AG04450 (cell line): ENCODE measurements around the gene SLIT1. TPM values are rescaled to one million over a fixed set of nuclear protein-coding genes. Genes with fewer than 3 reads are reported as not detected.

Experiments used
- CTCF ChIA-PET: fragments of 300-600, 350-600 bp; formaldehyde crosslinking; extraction: SDS; loops from one replicate; lab custom pipeline; 2022; ENCODE audit warnings: antibody characterized with exemption, inconsistent platforms; lab: Charles Lee
- POLR2A ChIA-PET: fragments of 350-600 bp; formaldehyde crosslinking; extraction: SDS; loops from one replicate; lab custom pipeline; 2021; ENCODE audit warnings: antibody characterized with exemption, inconsistent platforms; lab: Yijun Ruan, JAX
- DNase-seq: peaks from one replicate; pipeline ENCODE4 v3.0.0-alpha.2; 2011; ENCODE audit warnings: low read depth, low spot score
- H3K27ac ChIP-seq: one replicate; pipeline ENCODE4 v1.5.1; 2012; ENCODE audit warnings: low read depth, low read length, control low read depth
- H3K27me3 ChIP-seq: one replicate; pipeline ENCODE4 v1.6.0; 2012; ENCODE audit warnings: low read length; ENCODE audit not compliant: control insufficient read depth, insufficient read depth
- H3K4me3 ChIP-seq: 2 replicates; pipeline ENCODE4 v1.5.1; 2011; ENCODE audit warnings: mild to moderate bottlenecking, low read depth, low read length, control low read depth
- H3K9me3 ChIP-seq: 2 replicates; pipeline ENCODE4 v1.5.1; 2012; ENCODE audit warnings: low read length; ENCODE audit not compliant: control insufficient read depth, insufficient read depth
- polyA plus RNA-seq: library from polyadenylated mRNA; depleted of rRNA; stranded (reverse); fragments of >200 nt; gene quantifications from 2 replicates; pipeline ENCODE4 v1.2.3, GENCODE V29; 2011
- TF ChIP-seq, protein P1 (sequence below): IDR thresholded peaks from 2 replicates; pipeline ENCODE4 v1.5.1; 2011; ENCODE audit warnings: low read depth, low read length, control low read depth, inconsistent platforms

Gene SLIT1
- polyA plus RNA-seq, 1 experiment: 0.01 TPM

GRCh38 chr10:97024168-97025073, 161.3 kb downstream of the SLIT1 start:
- TF ChIP-seq, protein P1, sequence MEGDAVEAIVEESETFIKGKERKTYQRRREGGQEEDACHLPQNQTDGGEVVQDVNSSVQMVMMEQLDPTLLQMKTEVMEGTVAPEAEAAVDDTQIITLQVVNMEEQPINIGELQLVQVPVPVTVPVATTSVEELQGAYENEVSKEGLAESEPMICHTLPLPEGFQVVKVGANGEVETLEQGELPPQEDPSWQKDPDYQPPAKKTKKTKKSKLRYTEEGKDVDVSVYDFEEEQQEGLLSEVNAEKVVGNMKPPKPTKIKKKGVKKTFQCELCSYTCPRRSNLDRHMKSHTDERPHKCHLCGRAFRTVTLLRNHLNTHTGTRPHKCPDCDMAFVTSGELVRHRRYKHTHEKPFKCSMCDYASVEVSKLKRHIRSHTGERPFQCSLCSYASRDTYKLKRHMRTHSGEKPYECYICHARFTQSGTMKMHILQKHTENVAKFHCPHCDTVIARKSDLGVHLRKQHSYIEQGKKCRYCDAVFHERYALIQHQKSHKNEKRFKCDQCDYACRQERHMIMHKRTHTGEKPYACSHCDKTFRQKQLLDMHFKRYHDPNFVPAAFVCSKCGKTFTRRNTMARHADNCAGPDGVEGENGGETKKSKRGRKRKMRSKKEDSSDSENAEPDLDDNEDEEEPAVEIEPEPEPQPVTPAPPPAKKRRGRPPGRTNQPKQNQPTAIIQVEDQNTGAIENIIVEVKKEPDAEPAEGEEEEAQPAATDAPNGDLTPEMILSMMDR: no peak
- H3K27ac ChIP-seq: peak overlapping the region; percentile 96
- CTCF ChIA-PET: interaction anchor here (0.6 to 3.7 kb wide), 18 partner anchors 8 to 1690 kb away, joined by 3 to 55 read pairs (median 4); no protein-coding TSS in a partner anchor

GRCh38 chr10:97023401-97024167, 162.2 kb downstream of the SLIT1 start:
- CTCF ChIA-PET: interaction anchor here (0.6 to 3.7 kb wide), 5 partner anchors 13 to 209 kb away, joined by 3 to 55 read pairs (median 3); no protein-coding TSS in a partner anchor
- Histone ChIP-seq H3K27ac (peak overlapping the region; percentile 96), H3K9me3 (peaks cover 7% of the 10 kb centered on the region), H3K27me3 (peaks cover 3% of the 10 kb centered on the region), H3K4me3 (no peak overlapping the region)
- TF ChIP-seq, protein P1: no peak
- POLR2A ChIA-PET: interaction anchor here (0.6 to 0.7 kb wide), 4 partner anchors 24 to 1776 kb away, joined by 4 to 9 read pairs (median 6); no protein-coding TSS in a partner anchor
- no peak for DNase-seq

More at GRCh38 chr10:97024168-97025073, 161.3 kb downstream of the SLIT1 start:
- peaks cover 7% of the 10 kb centered on the region; the same call in 1 of the 2 replicates for H3K9me3 ChIP-seq
- H3K4me3 ChIP-seq: peak overlapping the region; percentile 39
- peak; percentile 85 for DNase-seq
- POLR2A ChIA-PET: interaction anchor here (1.5 kb wide), 1 partner anchor 13 kb away, joined by 3 read pairs; no protein-coding TSS in a partner anchor
- H3K27me3 ChIP-seq: peaks cover 3% of the 10 kb centered on the region

- TF ChIP-seq, protein P1: no peak
- H3K4me3 ChIP-seq: no peak overlapping the region
- H3K27me3 ChIP-seq: peaks cover 3% of the 10 kb centered on the region
- ChIA-PET POLR2A (no interaction called here), CTCF (no interaction called here)
- no peak for DNase-seq
- H3K27ac ChIP-seq: no peak overlapping the region
- no peaks in the 10 kb centered on the region; the same call in 1 of the 2 replicates for H3K9me3 ChIP-seq
These were observed 163.1 kb downstream of the SLIT1 start for GRCh38 chr10:97022616-97023015.

GRCh38 chr10:97020452-97021400, 165.0 kb downstream of the SLIT1 start:
- no peak overlapping the region for H3K4me3 ChIP-seq
- ChIA-PET POLR2A (interaction anchor here (0.6 to 0.8 kb wide), 2 partner anchors 15 to 22 kb away, joined by 3 to 4 read pairs; no protein-coding TSS in a partner anchor), CTCF (interaction anchor here (1.1 kb wide), 1 partner anchor 190 kb away, joined by 3 read pairs; no protein-coding TSS in a partner anchor)
- no peak overlapping the region for H3K27ac ChIP-seq
- TF ChIP-seq, protein P1: no peak
- H3K27me3 ChIP-seq: peaks cover 3% of the 10 kb centered on the region
- H3K9me3 ChIP-seq: no peaks in the 10 kb centered on the region; the same call in 1 of the 2 replicates
- no peak for DNase-seq
